Dendritic cell treated with granulocyte-macrophage colony-stimulating factor and Interleukin-4, amounts not matched to agents 40 ng/mL and 50 ng/mL, for 4 days (primary cell): ENCODE measurements around the gene ORM1.

Experiments
- H3K27ac Mint-ChIP-seq: one replicate; pipeline ENCODE4 v1.8.0; 2022; ENCODE audit warnings: mild to moderate bottlenecking, mixed read lengths
- H3K27me3 Mint-ChIP-seq: one replicate; pipeline ENCODE4 v1.8.0; 2022; ENCODE audit warnings: mild to moderate bottlenecking, mixed read lengths
- H3K36me3 Mint-ChIP-seq: one replicate; pipeline ENCODE4 v1.8.0; 2022; ENCODE audit warnings: low read depth, mixed read lengths
- H3K4me1 Mint-ChIP-seq: one replicate; pipeline ENCODE4 v1.8.0; 2022; ENCODE audit warnings: low read depth, mixed read lengths
- H3K4me3 Mint-ChIP-seq: one replicate; pipeline ENCODE4 v1.8.0; 2022; ENCODE audit warnings: mild to moderate bottlenecking, moderate library complexity, mixed read lengths
- H3K9me3 Mint-ChIP-seq: one replicate; pipeline ENCODE4 v1.8.0; 2022; ENCODE audit warnings: mixed read lengths
- intact Hi-C: fragments of 100-400 bp; cut with micrococcal nuclease; formaldehyde crosslinking; loops from one replicate; pipeline ENCODE4 v1.15.0; 2022

Gene ORM1

GRCh38 chr9:114308361-114308950, 14.4 kb upstream of the ORM1 start:
- Mint-ChIP-seq H3K27me3 (peaks cover 11% of the 10 kb centered on the region), H3K4me1 (no peaks in the 10 kb centered on the region), H3K4me3 (no peak overlapping the region), H3K9me3 (no peaks in the 10 kb centered on the region), H3K36me3 (no peaks in the 10 kb centered on the region), H3K27ac (no peak overlapping the region)
- intact Hi-C loops, result no loop called here

- peaks cover 11% of the 10 kb centered on the region for H3K27me3 Mint-ChIP-seq
- no peaks in the 10 kb centered on the region for H3K36me3 Mint-ChIP-seq
- no peaks in the 10 kb centered on the region for H3K4me1 Mint-ChIP-seq
- H3K4me3 Mint-ChIP-seq, result no peak overlapping the region
- intact Hi-C loops, result no loop called here
- no peak overlapping the region for H3K27ac Mint-ChIP-seq
- H3K9me3 Mint-ChIP-seq, result no peaks in the 10 kb centered on the region
Measured at GRCh38 chr9:114309096-114309495, 13.8 kb upstream of the ORM1 start.

GRCh38 chr9:114310471-114311450, 12.1 kb upstream of the ORM1 start:
- no peak overlapping the region for H3K27ac Mint-ChIP-seq
- H3K4me1 Mint-ChIP-seq, result no peaks in the 10 kb centered on the region
- peaks cover 9% of the 10 kb centered on the region for H3K27me3 Mint-ChIP-seq
- H3K4me3 Mint-ChIP-seq, result no peak overlapping the region
- intact Hi-C loops, result no loop called here
- H3K9me3 Mint-ChIP-seq, result no peaks in the 10 kb centered on the region
- H3K36me3 Mint-ChIP-seq, result no peaks in the 10 kb centered on the region

- intact Hi-C loops, result no loop called here
- H3K9me3 Mint-ChIP-seq, result no peaks in the 10 kb centered on the region
- no peak overlapping the region for H3K27ac Mint-ChIP-seq
- peaks cover 5% of the 10 kb centered on the region for H3K27me3 Mint-ChIP-seq
- no peaks in the 10 kb centered on the region for H3K36me3 Mint-ChIP-seq
- no peak overlapping the region for H3K4me3 Mint-ChIP-seq
- no peaks in the 10 kb centered on the region for H3K4me1 Mint-ChIP-seq
Measured at GRCh38 chr9:114311571-114312512, 11.1 kb upstream of the ORM1 start.

DNA sequence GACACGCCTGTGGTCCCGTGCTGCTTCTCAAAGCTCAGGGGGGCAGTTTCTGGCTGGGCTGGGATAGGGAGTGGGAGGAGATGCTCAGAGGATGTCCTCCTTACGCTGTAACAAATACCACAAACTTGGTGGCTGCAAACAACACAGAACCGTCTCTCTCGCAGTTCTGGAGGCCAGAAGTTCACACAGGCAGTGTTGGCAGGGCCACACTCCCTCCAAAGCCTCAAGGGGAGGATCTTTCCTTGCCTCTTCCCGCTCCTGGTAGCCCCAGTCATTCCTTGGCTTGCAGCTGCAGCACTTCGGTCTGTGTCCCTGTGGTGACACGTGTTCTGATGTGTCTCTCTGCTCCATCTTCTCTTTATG, 10.4 kb upstream of the ORM1 start:
- Mint-ChIP-seq H3K4me1 (no peaks in the 10 kb centered on the region), H3K9me3 (no peaks in the 10 kb centered on the region), H3K27ac (no peak overlapping the region), H3K27me3 (peaks cover 2% of the 10 kb centered on the region), H3K36me3 (no peaks in the 10 kb centered on the region), H3K4me3 (no peak overlapping the region)
- intact Hi-C loops, result no loop called here

- Mint-ChIP-seq H3K27me3 (no peaks in the 10 kb centered on the region), H3K9me3 (no peaks in the 10 kb centered on the region), H3K36me3 (no peaks in the 10 kb centered on the region), H3K27ac (no peak overlapping the region), H3K4me1 (peaks cover 6% of the 10 kb centered on the region), H3K4me3 (no peak overlapping the region)
- intact Hi-C loops, result no loop called here
Measured at GRCh38 chr9:114313186-114313585, 9.7 kb upstream of the ORM1 start.

DNA sequence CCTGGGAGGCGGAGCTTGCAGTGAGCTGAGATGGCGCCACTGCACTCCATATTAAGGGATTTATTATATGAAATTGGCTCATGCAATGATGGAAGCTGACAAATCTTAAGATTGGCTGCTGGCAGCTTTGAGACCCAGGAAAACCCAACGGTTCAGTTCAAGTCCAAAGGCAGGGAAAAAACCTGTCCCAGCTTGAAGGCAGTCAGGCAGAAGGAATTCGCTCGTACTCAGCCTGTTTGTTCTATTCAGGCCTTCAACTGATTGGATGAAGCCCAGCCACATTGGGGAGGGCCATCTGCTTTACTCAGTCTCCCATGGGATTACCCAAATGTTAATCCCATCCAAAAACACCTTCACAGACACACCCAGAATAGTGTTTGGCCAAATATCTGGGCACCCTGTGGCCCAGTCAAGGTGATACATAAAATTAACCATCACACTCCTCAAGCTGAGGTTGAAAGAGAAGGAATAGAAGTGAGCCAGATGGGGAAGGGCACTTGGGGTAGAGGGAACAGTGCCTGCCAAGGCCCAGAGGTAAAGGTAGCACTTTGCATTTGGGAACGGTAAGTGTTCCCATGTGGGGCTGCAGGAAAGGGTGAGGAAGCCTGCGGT, 8.5 kb upstream of the ORM1 start:
- no peaks in the 10 kb centered on the region for H3K9me3 Mint-ChIP-seq
- intact Hi-C loops, result no loop called here
- H3K27ac Mint-ChIP-seq, result no peak overlapping the region
- no peak overlapping the region for H3K4me3 Mint-ChIP-seq
- H3K4me1 Mint-ChIP-seq, result peaks cover 7% of the 10 kb centered on the region
- H3K27me3 Mint-ChIP-seq, result no peaks in the 10 kb centered on the region
- no peaks in the 10 kb centered on the region for H3K36me3 Mint-ChIP-seq

DNA sequence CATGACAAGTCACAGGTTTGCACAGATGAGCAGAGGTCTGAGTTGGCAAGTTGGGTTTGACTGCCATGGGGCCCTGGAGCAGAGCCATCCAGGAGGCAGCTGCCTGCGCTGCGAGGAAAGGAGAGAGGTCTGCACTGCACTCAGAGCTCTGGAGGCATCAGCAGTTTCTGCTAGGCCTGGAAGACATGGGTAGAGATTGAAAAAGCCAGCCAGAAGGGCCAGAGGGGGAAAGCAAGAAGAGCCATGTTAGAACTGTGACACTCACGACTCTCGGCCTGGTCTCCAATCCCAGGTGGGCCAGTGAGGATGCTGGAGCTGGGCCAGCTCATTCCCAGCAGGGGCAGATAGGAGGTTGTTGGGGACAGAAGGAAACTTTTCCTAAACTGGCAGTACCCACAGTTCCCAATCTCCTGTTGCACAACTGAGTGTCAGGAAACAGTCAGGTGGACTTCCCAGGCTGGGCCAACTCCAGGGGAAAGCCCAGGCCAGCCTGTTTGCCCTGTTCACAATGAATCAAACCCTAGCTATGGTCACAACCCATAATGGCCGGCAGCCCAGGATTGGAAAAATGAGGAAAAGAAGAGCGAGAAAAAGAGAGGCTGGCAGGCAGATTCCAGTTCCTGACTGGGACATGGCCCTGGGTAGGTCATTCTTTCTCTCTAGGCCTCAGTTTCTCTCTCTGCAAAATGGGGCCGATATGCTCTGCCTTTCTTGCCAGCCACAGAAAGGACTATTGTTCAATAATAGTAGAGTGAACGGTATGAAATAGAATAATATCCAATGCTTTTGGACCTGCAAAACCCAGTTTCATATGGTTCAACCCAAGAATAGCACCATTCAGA, 7.8 kb upstream of the ORM1 start:
- Mint-ChIP-seq H3K36me3 (no peaks in the 10 kb centered on the region), H3K27me3 (no peaks in the 10 kb centered on the region), H3K27ac (no peak overlapping the region), H3K9me3 (no peaks in the 10 kb centered on the region), H3K4me1 (peaks cover 7% of the 10 kb centered on the region), H3K4me3 (no peak overlapping the region)
- intact Hi-C loops, result no loop called here

- H3K36me3 Mint-ChIP-seq, result no peaks in the 10 kb centered on the region
- peaks cover 7% of the 10 kb centered on the region for H3K4me1 Mint-ChIP-seq
- no peak overlapping the region for H3K27ac Mint-ChIP-seq
- no peaks in the 10 kb centered on the region for H3K27me3 Mint-ChIP-seq
- intact Hi-C loops, result no loop called here
- no peak overlapping the region for H3K4me3 Mint-ChIP-seq
- H3K9me3 Mint-ChIP-seq, result no peaks in the 10 kb centered on the region
Measured at GRCh38 chr9:114315723-114316363, 7.1 kb upstream of the ORM1 start.

GRCh38 chr9:114316605-114317230, 6.2 kb upstream of the ORM1 start:
- H3K4me3 Mint-ChIP-seq, result no peak overlapping the region
- no peaks in the 10 kb centered on the region for H3K9me3 Mint-ChIP-seq
- intact Hi-C loops, result no loop called here
- no peak overlapping the region for H3K27ac Mint-ChIP-seq
- no peaks in the 10 kb centered on the region for H3K27me3 Mint-ChIP-seq
- no peaks in the 10 kb centered on the region for H3K36me3 Mint-ChIP-seq
- H3K4me1 Mint-ChIP-seq, result peaks cover 7% of the 10 kb centered on the region

DNA sequence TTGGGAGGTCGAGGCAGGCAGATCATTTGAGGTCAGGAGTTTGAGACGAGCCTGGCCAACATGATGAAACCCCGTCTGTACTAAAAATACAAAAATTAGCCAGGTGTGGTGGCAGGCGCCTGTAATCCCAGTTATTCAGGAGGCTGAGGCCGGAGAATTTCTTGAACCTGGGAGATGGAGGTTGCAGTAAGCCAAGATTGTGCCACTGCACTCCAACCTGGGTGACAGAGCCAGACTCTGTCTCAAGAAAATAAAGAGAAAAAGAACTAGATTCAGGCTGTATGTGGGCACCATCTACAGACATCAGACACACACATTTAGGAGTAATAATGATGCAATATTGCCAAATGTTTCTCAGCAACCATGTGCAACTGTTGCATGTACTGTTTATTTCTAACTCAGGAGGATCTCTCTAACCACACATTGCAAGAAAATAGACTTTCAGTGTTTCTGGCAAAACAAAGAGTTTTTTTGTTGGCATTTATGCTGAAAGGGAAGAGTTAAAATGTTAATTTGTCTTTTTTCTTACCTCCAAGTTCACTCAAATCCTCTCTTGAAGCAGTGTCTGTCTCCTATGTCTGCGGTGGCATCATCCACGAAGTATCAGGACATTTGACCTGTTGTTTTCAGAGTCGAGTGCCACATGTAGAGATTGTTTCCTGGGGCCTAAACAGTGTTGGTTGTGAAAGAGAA, 5.1 kb upstream of the ORM1 start:
- Mint-ChIP-seq H3K9me3 (no peaks in the 10 kb centered on the region), H3K4me1 (peaks cover 7% of the 10 kb centered on the region), H3K4me3 (no peak overlapping the region), H3K27me3 (no peaks in the 10 kb centered on the region), H3K27ac (no peak overlapping the region), H3K36me3 (no peaks in the 10 kb centered on the region)
- intact Hi-C loops, result no loop called here

- Mint-ChIP-seq H3K4me3 (no peak overlapping the region), H3K9me3 (no peaks in the 10 kb centered on the region), H3K4me1 (peaks cover 7% of the 10 kb centered on the region), H3K27ac (no peak overlapping the region), H3K27me3 (no peaks in the 10 kb centered on the region), H3K36me3 (no peaks in the 10 kb centered on the region)
- intact Hi-C loops, result no loop called here
Measured at GRCh38 chr9:114318416-114318815, 4.5 kb upstream of the ORM1 start.
